HG03060 (cell line): Measurements from ENCODE around the gene FALEC.

Source experiments
- ATAC-seq: cut with Tn5 transposase; IDR thresholded peaks from one replicate; pipeline ENCODE4 v1.9.1; 2021; ENCODE audit warnings: low read depth, moderate number of reproducible peaks; ENCODE audit not compliant: unreplicated experiment

Gene FALEC

DNA sequence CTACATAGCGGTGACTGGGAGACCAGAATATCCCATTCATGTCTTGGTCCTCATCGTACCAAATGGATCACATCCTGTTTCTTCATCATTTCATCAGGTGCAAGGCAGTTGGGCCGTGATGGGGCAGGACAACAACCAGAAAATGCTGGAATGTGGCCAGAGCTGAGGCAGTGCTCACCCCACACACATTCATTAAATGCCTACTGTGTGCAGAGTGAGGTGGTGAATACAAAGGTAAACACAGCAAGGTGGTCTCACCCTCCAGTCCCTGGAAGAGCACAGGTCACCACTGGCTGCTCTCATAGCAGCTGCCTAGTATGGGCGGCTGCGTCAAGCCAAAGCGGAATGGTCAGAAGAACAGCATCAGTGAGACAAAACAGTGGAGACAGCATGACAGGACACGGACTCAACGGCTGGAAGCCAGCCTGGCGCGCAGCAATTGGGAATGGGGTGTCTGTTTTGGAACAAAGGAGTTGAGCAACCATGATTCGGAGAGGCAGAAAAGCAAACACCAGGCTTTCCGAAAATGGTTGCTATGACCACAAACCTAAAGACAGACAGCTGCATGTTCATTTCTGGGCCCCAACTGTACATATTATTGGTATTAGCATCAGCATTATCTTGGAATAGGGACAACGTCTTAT is 28.1 kb downstream of the FALEC start:
- ATAC-seq: no peak

DNA sequence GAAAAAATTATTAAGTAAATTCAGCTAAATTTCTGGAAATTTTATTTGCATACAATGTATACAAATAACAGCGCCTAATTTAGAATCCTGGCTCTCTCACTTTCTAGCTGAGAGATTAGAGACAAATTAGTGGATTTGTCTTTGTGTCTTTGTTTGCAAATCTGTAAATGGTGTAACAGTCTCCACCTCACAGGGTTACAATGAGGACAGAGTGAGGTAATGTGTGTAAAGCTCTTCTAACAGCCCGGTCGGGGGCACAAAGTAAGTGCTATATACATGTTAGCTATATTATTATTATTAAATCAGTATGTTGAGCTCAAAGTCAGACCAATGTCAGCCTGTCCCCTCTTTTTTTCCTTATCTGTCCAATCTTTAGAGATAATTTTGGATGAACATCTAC is 28.7 kb downstream of the FALEC start:
- no peak for ATAC-seq

DNA sequence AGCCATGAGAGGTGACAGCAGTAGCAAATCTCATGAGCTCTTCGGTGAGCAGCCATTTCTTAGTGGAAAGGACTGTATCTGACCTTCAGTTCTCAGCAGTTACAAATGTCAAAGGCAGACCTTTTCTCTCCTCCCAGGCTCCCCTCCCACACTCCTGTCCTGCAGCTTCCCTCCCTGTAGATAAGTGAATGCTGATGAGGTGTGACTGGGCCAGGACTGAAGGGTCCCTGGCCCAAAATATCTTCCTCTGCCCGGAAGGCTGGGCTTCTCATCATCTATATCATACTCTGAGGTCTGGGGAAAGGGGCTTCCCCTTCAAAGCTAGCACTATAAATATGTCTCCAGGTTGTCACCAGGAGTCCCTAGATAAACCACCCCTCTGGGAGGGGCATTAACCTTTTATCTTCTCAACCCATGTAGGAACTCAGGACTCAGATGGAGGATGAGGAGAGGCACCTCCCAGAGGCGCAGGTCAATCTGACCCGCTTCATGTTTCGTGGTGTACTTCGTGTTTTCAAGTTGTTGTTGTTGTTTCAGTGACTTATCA is 30.0 kb downstream of the FALEC start:
- no peak for ATAC-seq

DNA sequence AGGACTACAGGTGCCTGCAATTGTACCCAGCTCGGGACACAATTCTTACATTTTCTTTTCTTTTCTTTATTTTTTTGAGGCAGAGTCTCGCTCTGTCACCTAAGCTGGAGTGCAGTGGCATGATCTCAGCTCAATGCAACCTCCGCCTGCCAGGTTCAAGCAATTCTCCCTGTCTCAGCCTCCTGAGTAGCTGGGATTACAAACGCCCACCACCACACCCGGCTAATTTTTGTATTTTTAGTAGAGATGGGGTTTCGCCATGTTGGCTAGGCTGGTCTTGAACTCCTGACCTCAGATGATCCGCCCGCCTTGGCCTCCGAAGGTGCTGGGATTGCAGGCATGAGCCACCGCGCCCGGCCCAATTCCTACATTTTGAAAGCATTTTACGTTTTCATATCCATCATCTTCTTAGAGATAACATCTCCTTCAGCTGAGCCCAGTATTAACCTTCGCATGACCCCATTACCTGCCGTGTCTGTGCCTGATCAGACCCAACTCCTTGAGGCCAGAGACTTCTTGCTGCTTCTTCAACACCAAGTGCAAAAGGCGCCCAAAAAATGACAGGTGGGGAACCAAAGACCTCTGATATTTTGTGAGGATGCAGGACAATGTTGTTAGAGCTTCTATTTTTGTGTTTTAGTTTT is 30.9 kb downstream of the FALEC start:
- no peak for ATAC-seq

DNA sequence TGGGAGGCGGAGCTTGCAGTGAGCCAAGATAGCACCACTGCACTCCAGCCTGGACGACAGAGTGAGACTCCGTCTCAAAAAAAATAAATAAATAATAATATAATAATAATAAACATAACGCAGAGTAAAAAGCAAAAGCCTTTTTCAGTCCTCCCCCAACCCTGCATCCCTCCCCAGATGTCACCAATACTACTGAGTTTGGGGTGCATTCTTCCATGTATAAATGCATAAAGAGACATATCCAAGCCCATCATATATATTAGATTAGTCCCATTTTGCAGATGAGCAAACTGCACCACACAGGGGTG is 32.7 kb downstream of the FALEC start:
- ATAC-seq: no peak

DNA sequence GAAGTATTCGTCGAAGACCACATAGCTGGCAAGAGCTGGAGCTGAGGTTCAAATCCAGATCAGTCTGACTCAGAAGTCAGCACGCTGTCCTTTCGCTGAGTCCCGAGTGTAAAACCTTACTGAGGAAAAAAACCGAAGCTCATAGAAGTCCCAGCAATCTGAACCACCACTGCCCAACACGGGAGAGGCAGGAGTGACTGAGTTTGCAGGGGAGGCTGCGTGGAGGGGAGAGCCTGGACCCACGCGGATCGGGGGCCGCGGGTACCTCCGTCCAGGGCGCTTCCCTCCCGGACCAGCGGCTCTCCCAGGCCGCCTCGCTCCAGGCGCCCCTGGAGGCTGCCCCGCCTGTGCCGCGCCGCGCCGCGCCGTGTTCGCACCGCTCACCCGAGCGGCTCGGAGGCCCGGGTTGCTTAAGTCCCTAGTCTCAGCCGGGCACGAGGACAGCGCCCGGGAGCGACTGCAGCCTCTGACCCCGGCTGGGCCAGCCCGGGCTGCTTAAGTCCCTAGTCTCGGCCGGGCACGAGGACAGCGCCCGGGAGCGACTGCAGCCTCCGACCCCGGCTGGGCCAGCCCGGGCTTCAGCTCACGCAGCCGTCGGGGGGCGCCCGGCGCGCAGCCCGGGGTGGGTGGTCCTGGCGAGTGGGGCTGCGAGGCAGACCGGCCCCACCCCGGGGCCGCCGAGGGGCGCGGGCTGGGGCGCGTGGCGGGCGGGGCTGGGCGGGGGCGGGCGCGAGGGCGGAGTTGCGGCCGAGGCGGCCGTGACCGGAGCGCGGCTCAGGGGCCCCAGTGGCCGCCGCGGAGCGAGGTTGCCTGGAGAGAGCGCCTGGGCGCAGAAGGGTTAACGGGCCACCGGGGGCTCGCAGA is 33.3 kb downstream of the FALEC start, which contains the start of gene ADAMTSL4:
TSS of gene ADAMTSL4 (plus strand) at position 777 of the 864 bp plus-strand sequence. CDS start 2,881 bp downstream, outside the sequence.
- no peak for ATAC-seq

DNA sequence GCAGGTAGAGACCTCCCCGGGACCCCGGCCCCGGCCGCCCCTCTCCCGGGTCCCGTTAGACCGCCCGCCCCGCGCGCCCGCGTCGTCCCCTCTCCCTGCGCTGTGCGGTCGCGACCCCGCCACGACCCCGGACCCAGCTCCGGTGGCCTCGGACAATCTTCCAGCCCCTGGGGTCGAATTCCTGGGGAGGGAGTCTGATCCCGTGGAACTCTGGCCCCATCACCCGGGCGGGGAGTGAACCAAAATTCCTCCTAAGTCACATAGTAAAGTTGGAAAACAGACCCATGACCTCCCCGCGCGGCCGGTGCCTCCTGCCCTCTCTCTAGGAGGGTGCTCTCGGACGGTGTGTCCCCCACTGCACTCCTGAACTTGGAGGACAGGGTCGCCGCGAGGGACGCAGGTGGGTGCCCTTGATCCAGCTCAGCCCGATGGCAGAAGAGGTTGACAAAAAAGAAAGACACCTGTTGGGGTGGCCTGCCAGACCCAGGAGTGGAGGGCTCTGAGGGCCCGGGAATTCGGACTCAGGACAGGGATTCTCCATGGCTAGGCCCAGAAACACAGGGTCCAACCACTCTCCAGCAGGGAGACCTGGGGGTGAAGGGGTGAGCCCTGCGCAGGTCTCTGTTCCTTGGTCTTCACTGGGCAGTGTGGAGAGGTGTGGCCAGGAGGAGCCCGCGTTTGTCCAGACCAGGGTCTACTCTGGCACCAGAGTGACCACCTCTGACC is 34.1 kb downstream of the FALEC start:
- no peak for ATAC-seq

DNA sequence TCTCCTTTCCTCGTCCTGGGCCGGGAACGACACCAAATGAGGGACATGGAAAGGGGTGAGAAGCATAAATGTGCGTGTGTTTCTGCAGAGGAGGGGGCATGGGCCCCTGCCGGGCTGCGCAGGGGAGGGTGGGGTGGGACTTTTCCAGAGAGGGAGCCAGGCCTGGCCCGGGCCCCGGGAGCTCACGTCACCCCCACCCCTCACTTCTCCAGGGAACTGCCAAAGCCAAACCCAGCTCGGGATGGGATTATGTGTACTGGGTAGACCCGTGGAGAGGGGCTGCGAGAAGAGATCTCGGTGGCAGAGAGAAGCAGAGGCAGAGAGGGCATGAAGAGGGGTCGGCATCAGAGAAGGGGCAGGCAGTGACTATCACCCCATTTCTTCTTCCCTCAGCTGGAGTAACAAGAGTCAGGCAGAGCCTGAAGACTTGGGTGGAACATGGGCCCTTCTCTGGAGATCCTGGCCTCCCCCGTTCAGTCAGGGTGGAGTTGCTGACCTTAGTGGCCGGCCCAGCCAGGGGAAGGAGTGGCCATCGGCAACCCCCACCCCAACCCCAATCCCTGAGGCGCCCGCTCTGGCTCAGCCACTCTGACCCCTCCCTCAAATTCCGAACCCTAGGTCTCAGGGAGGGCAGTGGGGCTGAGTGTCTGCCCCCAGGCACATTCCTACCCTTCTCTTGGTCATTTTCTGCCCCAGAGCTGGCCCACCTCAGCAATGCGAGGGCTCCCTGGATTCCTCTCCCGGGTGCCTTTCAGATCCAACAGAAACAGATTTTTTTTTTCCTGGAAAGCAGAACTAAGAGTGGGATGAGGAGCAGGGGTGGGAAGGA is 34.9 kb downstream of the FALEC start:
- no peak for ATAC-seq

DNA sequence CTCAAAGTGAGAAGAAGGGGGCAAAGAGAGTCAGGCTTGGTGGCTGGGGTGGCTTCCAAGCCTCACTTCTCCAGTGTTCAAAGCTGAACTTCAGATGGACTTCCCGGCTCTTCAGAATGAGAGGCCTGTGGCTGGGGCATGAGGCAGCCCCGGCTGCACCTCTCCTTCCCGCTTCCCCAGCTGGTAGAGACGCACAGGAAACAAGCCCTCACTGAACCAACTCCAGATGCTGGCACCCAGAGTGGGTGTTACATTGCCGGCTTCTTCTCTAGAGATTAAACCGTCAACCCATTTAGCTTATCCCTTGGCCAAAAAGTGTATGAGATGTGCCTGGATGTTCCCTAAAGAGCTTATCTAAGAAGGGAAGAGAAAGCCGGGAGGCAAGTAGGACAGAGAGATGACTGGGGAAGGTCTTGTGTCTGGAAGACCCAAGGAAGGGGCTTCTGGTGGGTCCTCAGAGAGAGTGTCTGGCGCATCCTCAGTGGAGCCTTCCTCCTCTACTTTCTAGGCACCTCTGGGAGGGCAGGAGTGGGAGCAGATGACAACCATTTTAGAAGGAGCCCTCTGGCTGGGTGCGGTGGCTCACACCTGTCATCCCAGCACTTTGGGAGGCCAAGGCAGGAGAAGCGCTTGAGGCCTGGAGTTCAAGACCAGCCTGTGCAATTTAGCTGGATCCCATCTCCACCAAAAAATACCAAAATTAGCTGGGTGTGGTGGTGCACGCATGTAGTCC is 35.7 kb downstream of the FALEC start:
- ATAC-seq: no peak

DNA sequence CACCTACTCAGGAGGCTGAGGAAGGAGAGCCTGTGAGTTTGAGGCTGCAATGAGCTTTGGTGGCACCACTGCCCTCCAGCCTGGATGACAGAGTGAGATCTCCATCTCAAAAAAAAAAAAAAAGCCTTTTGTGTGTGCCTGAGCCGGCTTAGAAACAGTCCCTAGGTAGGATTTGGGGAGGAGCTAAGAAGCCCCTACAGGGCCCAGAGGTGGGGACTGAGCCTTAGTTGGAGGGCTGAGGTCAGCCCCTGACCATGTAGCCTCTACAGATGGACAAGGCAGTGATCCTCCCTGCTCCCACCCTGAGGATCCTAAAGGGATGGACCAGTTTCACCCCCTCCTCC is 36.2 kb downstream of the FALEC start:
- ATAC-seq: no peak

DNA sequence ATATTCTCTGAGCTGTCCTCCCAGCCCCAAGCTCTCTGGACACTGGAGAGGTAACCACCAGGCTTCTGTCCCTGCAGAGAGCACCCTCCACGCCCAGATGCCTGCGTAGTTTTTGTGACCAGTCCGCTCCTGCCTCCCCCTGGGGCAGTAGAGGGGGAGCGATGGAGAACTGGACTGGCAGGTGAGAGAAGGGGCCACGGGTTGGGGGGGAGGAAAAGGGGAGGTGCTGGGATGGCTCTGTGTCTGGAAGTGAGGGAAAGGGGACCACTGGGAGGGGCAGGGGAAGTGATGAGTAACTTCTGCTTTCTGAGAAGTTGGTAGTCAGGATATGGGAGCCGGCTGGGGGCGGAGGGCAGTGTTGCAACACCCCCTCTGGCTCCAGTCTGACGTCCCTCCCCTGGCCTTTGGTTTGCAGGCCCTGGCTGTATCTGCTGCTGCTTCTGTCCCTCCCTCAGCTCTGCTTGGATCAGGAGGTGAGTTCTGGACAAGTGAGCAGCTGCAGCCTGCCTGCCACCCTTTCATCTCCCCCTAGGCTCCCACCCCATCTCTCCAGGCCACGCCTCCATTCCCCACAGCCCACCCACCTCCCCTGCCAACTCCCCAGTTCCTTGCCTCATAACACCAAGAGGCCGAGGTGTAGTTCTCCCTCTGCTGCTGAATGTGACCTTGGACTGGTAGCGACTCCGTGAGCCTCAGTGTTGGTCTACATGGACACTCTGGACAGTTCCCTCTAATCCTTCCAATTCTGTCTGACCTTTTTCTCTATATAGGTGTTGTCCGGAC is 36.8 kb downstream of the FALEC start:
- no peak for ATAC-seq

DNA sequence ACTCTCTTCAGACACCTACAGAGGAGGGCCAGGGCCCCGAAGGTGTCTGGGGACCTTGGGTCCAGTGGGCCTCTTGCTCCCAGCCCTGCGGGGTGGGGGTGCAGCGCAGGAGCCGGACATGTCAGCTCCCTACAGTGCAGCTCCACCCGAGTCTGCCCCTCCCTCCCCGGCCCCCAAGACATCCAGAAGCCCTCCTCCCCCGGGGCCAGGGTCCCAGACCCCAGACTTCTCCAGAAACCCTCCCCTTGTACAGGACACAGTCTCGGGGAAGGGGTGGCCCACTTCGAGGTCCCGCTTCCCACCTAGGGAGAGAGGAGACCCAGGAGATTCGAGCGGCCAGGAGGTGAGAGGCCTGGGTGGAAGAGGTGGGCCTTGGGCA is 37.3 kb downstream of the FALEC start:
- ATAC-seq: no peak

DNA sequence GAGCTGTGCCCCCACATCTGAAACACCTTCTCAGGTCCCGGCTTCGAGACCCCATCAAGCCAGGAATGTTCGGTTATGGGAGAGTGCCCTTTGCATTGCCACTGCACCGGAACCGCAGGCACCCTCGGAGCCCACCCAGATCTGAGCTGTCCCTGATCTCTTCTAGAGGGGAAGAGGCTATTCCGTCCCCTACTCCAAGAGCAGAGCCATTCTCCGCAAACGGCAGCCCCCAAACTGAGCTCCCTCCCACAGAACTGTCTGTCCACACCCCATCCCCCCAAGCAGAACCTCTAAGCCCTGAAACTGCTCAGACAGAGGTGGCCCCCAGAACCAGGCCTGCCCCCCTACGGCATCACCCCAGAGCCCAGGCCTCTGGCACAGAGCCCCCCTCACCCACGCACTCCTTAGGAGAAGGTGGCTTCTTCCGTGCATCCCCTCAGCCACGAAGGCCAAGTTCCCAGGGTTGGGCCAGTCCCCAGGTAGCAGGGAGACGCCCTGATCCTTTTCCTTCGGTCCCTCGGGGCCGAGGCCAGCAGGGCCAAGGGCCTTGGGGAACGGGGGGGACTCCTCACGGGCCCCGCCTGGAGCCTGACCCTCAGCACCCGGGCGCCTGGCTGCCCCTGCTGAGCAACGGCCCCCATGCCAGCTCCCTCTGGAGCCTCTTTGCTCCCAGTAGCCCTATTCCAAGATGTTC is 38.0 kb downstream of the FALEC start:
- no peak for ATAC-seq

DNA sequence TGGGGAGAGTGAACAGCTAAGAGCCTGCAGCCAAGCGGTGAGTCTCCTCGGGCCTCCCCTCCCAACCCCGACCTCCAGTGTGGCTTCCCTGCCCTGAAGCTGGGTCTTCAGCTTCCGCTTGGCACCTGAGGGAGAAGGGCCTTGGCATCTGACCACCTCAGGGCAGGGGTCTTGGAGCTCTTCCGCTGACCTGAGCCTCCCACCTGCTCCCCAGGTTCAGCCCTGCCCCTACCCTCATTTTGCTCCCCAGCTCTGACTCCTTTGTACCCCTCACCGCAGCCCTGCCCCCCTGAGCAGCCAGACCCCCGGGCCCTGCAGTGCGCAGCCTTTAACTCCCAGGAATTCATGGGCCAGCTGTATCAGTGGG is 38.5 kb downstream of the FALEC start:
- no peak for ATAC-seq

DNA sequence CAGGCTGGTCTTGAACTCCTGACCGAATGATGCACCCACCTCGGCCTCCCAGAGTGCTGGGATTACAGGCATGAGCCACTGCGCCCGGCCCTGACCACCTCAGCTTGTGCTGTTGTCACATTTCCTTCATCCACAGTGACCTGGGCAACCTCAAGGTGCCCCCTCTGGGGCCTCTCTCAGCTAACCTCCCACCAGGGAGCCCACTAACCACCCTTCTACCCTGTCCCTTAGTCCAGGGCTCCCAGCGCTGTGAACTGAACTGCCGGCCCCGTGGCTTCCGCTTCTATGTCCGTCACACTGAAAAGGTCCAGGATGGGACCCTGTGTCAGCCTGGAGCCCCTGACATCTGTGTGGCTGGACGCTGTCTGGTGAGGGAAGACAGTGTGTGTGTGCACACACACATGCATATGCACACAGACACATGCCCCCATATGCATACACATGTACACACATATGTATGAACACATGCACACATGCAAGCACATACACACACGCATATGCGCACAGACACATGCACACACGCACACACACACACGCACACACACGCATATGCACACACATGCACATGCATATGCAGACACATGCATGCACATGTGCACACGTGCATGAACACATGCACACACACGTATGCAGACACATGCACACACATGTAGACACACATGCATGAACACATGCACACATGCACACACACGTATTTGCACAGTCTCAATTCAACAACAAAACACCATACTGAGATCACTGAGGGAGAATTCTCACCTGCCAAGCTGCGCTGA is 39.8 kb downstream of the FALEC start:
- no peak for ATAC-seq

DNA sequence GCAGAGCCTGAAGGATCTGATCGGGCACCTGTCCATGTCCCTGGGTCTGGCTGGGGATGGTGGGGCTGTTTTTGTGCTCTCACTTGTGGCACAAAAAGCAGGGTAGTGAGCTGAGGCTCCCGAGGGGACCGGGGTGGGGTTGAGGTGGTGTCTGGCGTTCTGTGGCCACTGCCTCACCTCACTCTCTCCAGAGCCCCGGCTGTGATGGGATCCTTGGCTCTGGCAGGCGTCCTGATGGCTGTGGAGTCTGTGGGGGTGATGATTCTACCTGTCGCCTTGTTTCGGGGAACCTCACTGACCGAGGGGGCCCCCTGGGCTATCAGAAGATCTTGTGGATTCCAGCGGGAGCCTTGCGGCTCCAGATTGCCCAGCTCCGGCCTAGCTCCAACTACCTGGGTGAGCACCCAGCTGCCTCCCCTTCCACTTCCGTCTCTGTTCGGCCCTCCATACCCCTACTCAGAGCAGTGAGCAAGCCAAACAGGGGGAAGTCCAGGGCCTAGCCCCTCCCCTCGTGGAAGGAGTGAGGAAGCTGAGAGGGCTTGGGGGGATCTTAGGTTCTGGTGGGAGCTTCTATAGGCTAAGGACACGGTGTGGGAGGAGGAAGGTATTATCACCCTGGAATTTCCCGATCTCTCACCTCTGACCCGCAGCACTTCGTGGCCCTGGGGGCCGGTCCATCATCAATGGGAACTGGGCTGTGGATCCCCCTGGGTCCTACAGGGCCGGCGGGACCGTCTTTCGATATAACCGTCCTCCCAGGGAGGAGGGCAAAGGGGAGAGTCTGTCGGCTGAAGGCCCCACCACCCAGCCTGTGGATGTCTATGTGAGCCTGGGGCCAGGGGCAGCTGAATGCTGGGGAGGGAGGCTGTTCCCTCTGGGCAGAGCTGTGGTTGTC is 40.7 kb downstream of the FALEC start:
- no peak for ATAC-seq
